Endothelial cell (in vitro differentiated cells): ENCODE data around the gene PIK3R1. TPM values are rescaled to one million over a fixed set of nuclear protein-coding genes. Genes with fewer than 3 reads are reported as not detected.
A peak's percentile ranks its signal among the peaks of the same experiment; 100 is the strongest.

Source experiments
- DNase-seq: peaks from one replicate; pipeline ENCODE4 v3.0.0; 2021; ENCODE audit warnings: low spot score
- H3K27ac Mint-ChIP-seq: one replicate; pipeline ENCODE4 v1.8.0; 2021; ENCODE audit warnings: mixed read lengths, inconsistent platforms; ENCODE audit not compliant: unreplicated experiment
- H3K27me3 Mint-ChIP-seq: one replicate; pipeline ENCODE4 v1.8.0; 2021; ENCODE audit warnings: mild to moderate bottlenecking, moderate library complexity, mixed read lengths, inconsistent platforms; ENCODE audit not compliant: unreplicated experiment
- H3K36me3 Mint-ChIP-seq: one replicate; pipeline ENCODE4 v1.8.0; 2021; ENCODE audit warnings: mild to moderate bottlenecking, low read depth, mixed read lengths, inconsistent platforms; ENCODE audit not compliant: unreplicated experiment
- H3K4me1 Mint-ChIP-seq: one replicate; pipeline ENCODE4 v1.8.0; 2021; ENCODE audit warnings: mild to moderate bottlenecking, mixed read lengths, inconsistent platforms; ENCODE audit not compliant: unreplicated experiment
- H3K4me3 Mint-ChIP-seq: one replicate; pipeline ENCODE4 v1.8.0; 2021; ENCODE audit warnings: mild to moderate bottlenecking, mixed read lengths, inconsistent platforms; ENCODE audit not compliant: unreplicated experiment
- H3K9me3 Mint-ChIP-seq: one replicate; pipeline ENCODE4 v1.8.0; 2021; ENCODE audit warnings: mixed read lengths, inconsistent platforms; ENCODE audit not compliant: unreplicated experiment
- total RNA-seq: library from RNA; stranded (reverse); fragmentation: NEBNext Ultra II Directional; extraction: Animal tissue kit (Norgen Biotek cat#: 25700); gene quantifications from one replicate; pipeline ENCODE4 v1.2.1, GENCODE V29; 2021; ENCODE audit not compliant: unreplicated experiment
- TF ChIP-seq, protein P1 (sequence below): fragments of 200-600 bp; sonication (generic); IDR thresholded peaks from one replicate; pipeline ENCODE4 v1.5.0; 2021; ENCODE audit warnings: antibody characterized with exemption; ENCODE audit not compliant: unreplicated experiment

The PIK3R1 gene
- total RNA-seq, 1 donor from 2014 or later: 37.1 TPM

DNA sequence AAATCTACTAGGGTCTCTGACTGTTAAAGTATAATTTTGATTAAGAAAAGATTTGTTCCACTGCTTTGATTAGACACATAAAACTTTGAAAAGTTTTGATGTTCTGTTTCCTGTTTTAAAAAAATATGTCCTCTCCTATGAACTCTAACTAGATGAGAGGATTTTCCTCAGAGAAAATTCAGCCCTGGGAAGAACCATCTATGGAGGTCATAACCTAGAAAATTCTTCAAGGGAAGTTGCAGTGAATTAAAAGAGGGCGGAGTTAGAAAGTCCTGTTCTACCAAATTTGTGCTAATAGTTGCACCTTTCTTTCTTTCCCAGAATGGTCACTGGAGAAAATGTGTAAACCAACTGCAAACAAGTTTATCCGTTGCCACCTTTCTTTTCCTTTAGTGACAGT is 27.7 kb downstream of the PIK3R1 start:
- H3K4me3 Mint-ChIP-seq: no peak overlapping the region
- peak overlapping the region; percentile 48 for H3K27ac Mint-ChIP-seq
- TF ChIP-seq, protein P1, sequence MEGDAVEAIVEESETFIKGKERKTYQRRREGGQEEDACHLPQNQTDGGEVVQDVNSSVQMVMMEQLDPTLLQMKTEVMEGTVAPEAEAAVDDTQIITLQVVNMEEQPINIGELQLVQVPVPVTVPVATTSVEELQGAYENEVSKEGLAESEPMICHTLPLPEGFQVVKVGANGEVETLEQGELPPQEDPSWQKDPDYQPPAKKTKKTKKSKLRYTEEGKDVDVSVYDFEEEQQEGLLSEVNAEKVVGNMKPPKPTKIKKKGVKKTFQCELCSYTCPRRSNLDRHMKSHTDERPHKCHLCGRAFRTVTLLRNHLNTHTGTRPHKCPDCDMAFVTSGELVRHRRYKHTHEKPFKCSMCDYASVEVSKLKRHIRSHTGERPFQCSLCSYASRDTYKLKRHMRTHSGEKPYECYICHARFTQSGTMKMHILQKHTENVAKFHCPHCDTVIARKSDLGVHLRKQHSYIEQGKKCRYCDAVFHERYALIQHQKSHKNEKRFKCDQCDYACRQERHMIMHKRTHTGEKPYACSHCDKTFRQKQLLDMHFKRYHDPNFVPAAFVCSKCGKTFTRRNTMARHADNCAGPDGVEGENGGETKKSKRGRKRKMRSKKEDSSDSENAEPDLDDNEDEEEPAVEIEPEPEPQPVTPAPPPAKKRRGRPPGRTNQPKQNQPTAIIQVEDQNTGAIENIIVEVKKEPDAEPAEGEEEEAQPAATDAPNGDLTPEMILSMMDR: no peak
- no peaks in the 10 kb centered on the region for H3K36me3 Mint-ChIP-seq
- peaks cover 3% of the 10 kb centered on the region for H3K27me3 Mint-ChIP-seq
- peaks cover 47% of the 10 kb centered on the region for H3K4me1 Mint-ChIP-seq
- H3K9me3 Mint-ChIP-seq: no peaks in the 10 kb centered on the region
- DNase-seq: no peak

DNA sequence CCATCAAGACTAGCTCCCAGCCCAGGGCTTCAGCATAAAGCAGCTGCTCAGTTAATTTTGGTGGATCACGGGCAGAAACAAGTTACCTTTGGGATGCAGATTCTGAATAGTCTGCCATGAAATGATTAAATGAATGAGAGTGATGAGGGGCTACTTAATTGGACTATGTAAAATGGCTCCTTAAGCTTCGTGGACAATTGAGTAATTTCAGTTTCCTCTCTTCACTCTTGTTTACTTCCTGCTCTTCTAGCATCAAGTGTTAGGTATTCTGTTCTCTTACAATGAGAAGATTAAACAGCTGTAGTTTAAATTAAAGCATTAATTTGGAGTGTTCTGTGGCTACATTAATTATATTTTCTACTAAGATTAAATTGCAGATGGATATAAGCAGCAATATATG is 28.1 kb downstream of the PIK3R1 start:
- H3K27me3 Mint-ChIP-seq: peaks cover 3% of the 10 kb centered on the region
- DNase-seq: no peak
- H3K4me3 Mint-ChIP-seq: no peak overlapping the region
- H3K36me3 Mint-ChIP-seq: no peaks in the 10 kb centered on the region
- peaks cover 47% of the 10 kb centered on the region for H3K4me1 Mint-ChIP-seq
- peak overlapping the region; percentile 48 for H3K27ac Mint-ChIP-seq
- no peaks in the 10 kb centered on the region for H3K9me3 Mint-ChIP-seq
- TF ChIP-seq, protein P1: no peak

DNA sequence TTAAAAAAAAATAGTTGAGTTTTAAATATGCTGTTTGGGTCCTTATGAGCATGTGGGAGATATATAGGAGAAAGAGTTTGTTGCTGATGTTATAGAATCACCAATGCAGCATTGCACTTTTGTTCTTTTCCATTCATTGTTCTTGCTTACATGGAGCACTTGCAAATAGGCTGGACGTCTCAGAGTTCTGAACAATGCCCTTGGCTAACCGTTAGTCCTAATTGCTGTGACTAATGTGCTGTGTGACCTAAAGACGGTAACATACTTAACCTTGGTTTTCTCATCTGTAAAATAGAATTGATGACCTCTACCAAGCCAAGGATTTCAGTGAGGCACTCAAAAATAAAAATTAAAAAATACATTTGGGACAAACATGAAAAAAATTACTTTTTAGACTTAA is 29.8 kb downstream of the PIK3R1 start:
- TF ChIP-seq, protein P1: no peak
- peaks cover 51% of the 10 kb centered on the region for H3K4me1 Mint-ChIP-seq
- no peaks in the 10 kb centered on the region for H3K9me3 Mint-ChIP-seq
- H3K27me3 Mint-ChIP-seq: peaks cover 3% of the 10 kb centered on the region
- no peaks in the 10 kb centered on the region for H3K36me3 Mint-ChIP-seq
- no peak for DNase-seq
- no peak overlapping the region for H3K27ac Mint-ChIP-seq
- H3K4me3 Mint-ChIP-seq: no peak overlapping the region

DNA sequence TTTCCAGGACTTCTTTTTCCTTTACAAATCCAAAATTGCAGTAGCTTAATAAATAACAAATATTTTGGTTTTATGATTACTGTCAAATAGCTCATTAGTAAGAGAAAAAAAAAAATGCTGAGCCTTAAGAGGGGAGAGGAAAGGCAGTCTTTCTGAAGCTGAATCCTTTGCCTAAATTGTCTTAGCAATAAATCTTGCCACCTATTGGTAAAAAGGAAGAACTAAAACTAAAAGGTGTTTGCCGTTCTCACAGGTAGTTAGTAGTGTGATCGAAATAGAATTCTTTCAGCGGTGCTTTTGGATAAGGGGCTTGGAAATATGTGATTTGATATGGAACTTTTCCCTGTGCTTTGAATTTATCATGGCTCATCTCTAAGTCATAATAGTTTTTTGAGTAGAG is 31.2 kb downstream of the PIK3R1 start:
- TF ChIP-seq, protein P1: no peak
- no peaks in the 10 kb centered on the region for H3K9me3 Mint-ChIP-seq
- no peak overlapping the region for H3K27ac Mint-ChIP-seq
- no peaks in the 10 kb centered on the region for H3K36me3 Mint-ChIP-seq
- DNase-seq: no peak
- H3K4me1 Mint-ChIP-seq: peaks cover 55% of the 10 kb centered on the region
- H3K4me3 Mint-ChIP-seq: no peak overlapping the region
- peaks cover 2% of the 10 kb centered on the region for H3K27me3 Mint-ChIP-seq

DNA sequence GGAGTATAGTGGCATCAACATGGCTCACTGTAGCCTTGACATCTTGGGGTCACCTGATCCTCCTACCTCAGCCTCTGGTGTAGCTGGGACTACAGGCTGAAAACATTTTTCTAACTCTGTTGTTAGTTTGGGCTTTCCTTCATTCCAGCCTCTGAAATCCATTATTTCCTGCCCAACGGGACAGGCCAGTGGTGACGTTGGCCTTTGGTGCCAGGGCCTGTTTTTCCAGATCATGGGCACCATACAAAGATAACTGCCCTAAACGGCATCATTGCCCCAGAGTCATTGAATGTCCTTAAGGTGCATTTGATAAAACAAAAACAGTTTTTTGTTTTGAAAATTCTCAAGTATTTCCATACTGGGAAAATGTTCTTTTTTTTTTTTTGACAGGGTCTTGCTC is 32.1 kb downstream of the PIK3R1 start:
- H3K4me3 Mint-ChIP-seq: no peak overlapping the region
- no peaks in the 10 kb centered on the region for H3K9me3 Mint-ChIP-seq
- peaks cover 58% of the 10 kb centered on the region for H3K4me1 Mint-ChIP-seq
- TF ChIP-seq, protein P1: no peak
- no peak overlapping the region for H3K27ac Mint-ChIP-seq
- no peaks in the 10 kb centered on the region for H3K27me3 Mint-ChIP-seq
- no peaks in the 10 kb centered on the region for H3K36me3 Mint-ChIP-seq
- no peak for DNase-seq
